Fibroblast of lung (primary cell): Measurements from ENCODE around the gene IGF2BP2. TPM values are rescaled to one million over a fixed set of nuclear protein-coding genes. Genes with fewer than 3 reads are reported as not detected.

ENCODE experiments used
- DNase-seq, 2 donors: peaks; one replicate each; pipeline versions ENCODE4 v3.0.0 to v3.0.0-alpha.2; 2010; ENCODE audit warnings: low read depth in 2 of 2
- H2AFZ ChIP-seq: 2 replicates; pipeline ENCODE4 v1.5.1; 2012; ENCODE audit warnings: low read length, control low read depth, inconsistent platforms
- H3K27ac ChIP-seq: 2 replicates; pipeline ENCODE4 v1.5.1; 2011; ENCODE audit warnings: low read length, control low read depth; ENCODE audit not compliant: insufficient read depth
- H3K27me3 ChIP-seq: 2 replicates; pipeline ENCODE4 v1.5.1; 2011; ENCODE audit warnings: mild to moderate bottlenecking, low read length; ENCODE audit not compliant: control insufficient read depth, insufficient read depth
- H3K36me3 ChIP-seq: 2 replicates; pipeline ENCODE4 v1.5.1; 2011; ENCODE audit warnings: low read length; ENCODE audit not compliant: control insufficient read depth, insufficient read depth
- H3K4me1 ChIP-seq: 2 replicates; pipeline ENCODE4 v1.5.1; 2011; ENCODE audit warnings: low read length; ENCODE audit not compliant: control insufficient read depth, insufficient read depth; ENCODE audit errors: extremely low read depth
- H3K4me2 ChIP-seq: 2 replicates; pipeline ENCODE4 v1.5.1; 2011; ENCODE audit warnings: low read length, control low read depth; ENCODE audit not compliant: insufficient read depth; ENCODE audit errors: extremely low read depth
- H3K4me3 ChIP-seq, 4 experiments: fragments of 200-600 bp in 1 of 4; sonication (generic) in 1 of 4; replicated peaks in 1 of 4; 2 replicates each; pipeline ENCODE4 v1.5.1; 2011 to 2016; ENCODE audit warnings: low read length in 4 of 4, low read depth in 3 of 4, mild to moderate bottlenecking in 3 of 4, control low read depth in 2 of 4, inconsistent platforms in 1 of 4, mixed read lengths in 1 of 4; ENCODE audit not compliant: insufficient read depth in 1 of 4; ENCODE audit errors: control extremely low read depth in 1 of 4
- H3K79me2 ChIP-seq: 2 replicates; pipeline ENCODE4 v1.5.1; 2012; ENCODE audit warnings: mild to moderate bottlenecking, low read length, inconsistent platforms; ENCODE audit not compliant: control insufficient read depth, insufficient read depth
- H3K9ac ChIP-seq: 2 replicates; pipeline ENCODE4 v1.5.1; 2011; ENCODE audit warnings: mild to moderate bottlenecking, low read length, control low read depth; ENCODE audit not compliant: insufficient read depth
- H3K9me3 ChIP-seq: 2 replicates; pipeline ENCODE4 v1.5.1; 2012; ENCODE audit warnings: low read depth, low read length; ENCODE audit not compliant: control insufficient read depth, insufficient read depth
- H4K20me1 ChIP-seq: 2 replicates; pipeline ENCODE4 v1.5.1; 2011; ENCODE audit warnings: low read length; ENCODE audit not compliant: control insufficient read depth, insufficient read depth; ENCODE audit errors: extremely low read depth
- EZH2 ChIP-seq: IDR thresholded peaks from 2 replicates; pipeline ENCODE4 v1.5.1; 2012; ENCODE audit warnings: low read length, control low read depth, mild to moderate bottlenecking; ENCODE audit errors: missing control alignments
- polyA plus RNA-seq, 2 donors: library from polyadenylated mRNA; depleted of rRNA in 1 of 2; stranded (reverse) in 1 of 2; unstranded in 1 of 2; fragments of >200 nt; gene quantifications; 2 replicates each; pipeline ENCODE4 v1.2.1, GENCODE V29; 2011 to 2012; ENCODE audit warnings: missing spikeins in 1 of 2
- total RNA-seq: library from RNA; depleted of rRNA; stranded (reverse); fragments of >200 nt; gene quantifications from 2 replicates; pipeline ENCODE4 v1.2.1, GENCODE V29; 2014
- TF ChIP-seq, protein P1 (sequence below), 2 donors: IDR thresholded peaks in 1 of 2; conservative IDR thresholded peaks in 1 of 2; 1 replicate in 1 of 2; 2 replicates in 1 of 2; pipeline ENCODE4 v1.5.1; 2011 to 2012; ENCODE audit warnings: low read length in 2 of 2, control low read depth in 1 of 2, inconsistent platforms in 1 of 2, low read depth in 1 of 2, mild to moderate bottlenecking in 1 of 2

The IGF2BP2 gene
- total and polyA plus RNA-seq, 2 donors (not counting 1 experiment from before 2014, with no cell fraction given): 5.5 to 46.1 TPM

- Histone ChIP-seq H3K4me3 (no peak overlapping the region), H3K79me2 (peaks cover 47% of the 10 kb centered on the region), H3K36me3 (no peaks in the 10 kb centered on the region), H3K9ac (no peak overlapping the region), H3K9me3 (no peaks in the 10 kb centered on the region), H3K27ac (no peak overlapping the region), H2AFZ (no peak overlapping the region), H3K4me1 (peaks cover 11% of the 10 kb centered on the region), H3K4me2 (no peak overlapping the region), H4K20me1 (peaks cover 4% of the 10 kb centered on the region), H3K27me3 (no peaks in the 10 kb centered on the region)
- no peak for TF ChIP-seq EZH2
- TF ChIP-seq, protein P1, sequence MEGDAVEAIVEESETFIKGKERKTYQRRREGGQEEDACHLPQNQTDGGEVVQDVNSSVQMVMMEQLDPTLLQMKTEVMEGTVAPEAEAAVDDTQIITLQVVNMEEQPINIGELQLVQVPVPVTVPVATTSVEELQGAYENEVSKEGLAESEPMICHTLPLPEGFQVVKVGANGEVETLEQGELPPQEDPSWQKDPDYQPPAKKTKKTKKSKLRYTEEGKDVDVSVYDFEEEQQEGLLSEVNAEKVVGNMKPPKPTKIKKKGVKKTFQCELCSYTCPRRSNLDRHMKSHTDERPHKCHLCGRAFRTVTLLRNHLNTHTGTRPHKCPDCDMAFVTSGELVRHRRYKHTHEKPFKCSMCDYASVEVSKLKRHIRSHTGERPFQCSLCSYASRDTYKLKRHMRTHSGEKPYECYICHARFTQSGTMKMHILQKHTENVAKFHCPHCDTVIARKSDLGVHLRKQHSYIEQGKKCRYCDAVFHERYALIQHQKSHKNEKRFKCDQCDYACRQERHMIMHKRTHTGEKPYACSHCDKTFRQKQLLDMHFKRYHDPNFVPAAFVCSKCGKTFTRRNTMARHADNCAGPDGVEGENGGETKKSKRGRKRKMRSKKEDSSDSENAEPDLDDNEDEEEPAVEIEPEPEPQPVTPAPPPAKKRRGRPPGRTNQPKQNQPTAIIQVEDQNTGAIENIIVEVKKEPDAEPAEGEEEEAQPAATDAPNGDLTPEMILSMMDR (conservative IDR thresholded peaks at IDR 0.05 in 1 of 2, IDR thresholded peaks at IDR 0.05 in 1 of 2; ENCODE audit: low read depth in 1 of 2, low read length in 2 of 2): no peak
- no peak for DNase-seq
Measured at GRCh38 chr3:185713015-185713414, 111.8 kb downstream of the IGF2BP2 start.

DNA sequence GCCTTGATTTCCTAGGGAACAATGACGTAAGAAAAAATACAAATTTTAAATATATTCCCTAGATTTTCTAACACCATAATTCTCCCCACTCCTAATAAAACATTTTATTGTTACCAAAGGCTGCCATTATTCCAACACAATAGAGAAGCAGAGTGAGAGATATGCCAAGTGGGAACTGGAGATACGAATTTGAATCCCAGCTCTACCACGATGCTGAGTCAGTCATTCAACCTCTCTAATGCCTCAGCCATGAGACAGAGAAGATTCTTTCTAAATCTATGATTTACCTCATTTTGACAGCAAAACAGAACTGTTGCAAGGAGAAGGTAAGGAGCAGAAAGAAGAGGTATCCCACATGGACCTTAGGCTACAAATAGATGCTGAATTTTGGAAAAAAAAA lies 112.5 kb downstream of the IGF2BP2 start:
- H3K36me3 ChIP-seq: no peaks in the 10 kb centered on the region
- no peak overlapping the region for H3K4me2 ChIP-seq
- no peak overlapping the region for H3K4me3 ChIP-seq
- no peak overlapping the region for H3K27ac ChIP-seq
- peak in 1 of 2 donors; percentile 42 for DNase-seq
- no peaks in the 10 kb centered on the region for H3K9me3 ChIP-seq
- peaks cover 4% of the 10 kb centered on the region for H4K20me1 ChIP-seq
- no peaks in the 10 kb centered on the region for H3K27me3 ChIP-seq
- TF ChIP-seq, protein P1 (conservative IDR thresholded peaks at IDR 0.05 in 1 of 2, IDR thresholded peaks at IDR 0.05 in 1 of 2; ENCODE audit: low read depth in 1 of 2, low read length in 2 of 2): no peak
- no peak for TF ChIP-seq EZH2
- no peak overlapping the region for H2AFZ ChIP-seq
- H3K79me2 ChIP-seq: peaks cover 52% of the 10 kb centered on the region
- H3K9ac ChIP-seq: no peak overlapping the region
- peaks cover 5% of the 10 kb centered on the region for H3K4me1 ChIP-seq

- H3K79me2 ChIP-seq: peaks cover 48% of the 10 kb centered on the region
- peak in 1 of 2 donors; percentile 42 for DNase-seq
- no peak overlapping the region for H3K4me3 ChIP-seq
- peaks cover 4% of the 10 kb centered on the region for H4K20me1 ChIP-seq
- no peaks in the 10 kb centered on the region for H3K36me3 ChIP-seq
- no peak overlapping the region for H3K4me2 ChIP-seq
- H3K9me3 ChIP-seq: no peaks in the 10 kb centered on the region
- H3K27me3 ChIP-seq: no peaks in the 10 kb centered on the region
- peaks cover 2% of the 10 kb centered on the region for H3K4me1 ChIP-seq
- no peak overlapping the region for H2AFZ ChIP-seq
- TF ChIP-seq, protein P1 (conservative IDR thresholded peaks at IDR 0.05 in 1 of 2, IDR thresholded peaks at IDR 0.05 in 1 of 2; ENCODE audit: low read depth in 1 of 2, low read length in 2 of 2): no peak
- no peak for TF ChIP-seq EZH2
- H3K9ac ChIP-seq: no peak overlapping the region
- H3K27ac ChIP-seq: no peak overlapping the region
Measured at GRCh38 chr3:185711255-185711870, 113.5 kb downstream of the IGF2BP2 start.
